Transverse colon (tissue), 4 donors: ENCODE results near the gene KLHDC4. TPM values are rescaled to one million over a fixed set of nuclear protein-coding genes. Genes with fewer than 3 reads are reported as not detected.
A peak's percentile ranks its signal among the peaks of the same experiment; 100 is the strongest.

Experiments used
- DNase-seq: peaks from one replicate; pipeline ENCODE4 v3.0.0-alpha.2; 2019
- H3K27ac ChIP-seq, 4 donors: fragments of 200-600 bp; sonication (generic); 2 replicates each; pipeline ENCODE4 v1.5.1; 2016 to 2018; ENCODE audit warnings: inconsistent platforms in 4 of 4
- H3K27me3 ChIP-seq: fragments of 200-600 bp; sonication (generic); 2 replicates; pipeline ENCODE4 v1.5.1; 2017; ENCODE audit warnings: inconsistent platforms
- H3K36me3 ChIP-seq, 4 donors: fragments of 200-600 bp; sonication (generic); 2 replicates each; pipeline ENCODE4 v1.5.1; 2017 to 2019; ENCODE audit warnings: inconsistent platforms in 4 of 4
- H3K4me1 ChIP-seq, 4 donors: fragments of 200-600 bp; sonication (generic); 2 replicates each; pipeline ENCODE4 v1.5.1; 2017 to 2020; ENCODE audit warnings: inconsistent platforms in 4 of 4
- H3K4me3 ChIP-seq, 4 donors: fragments of 200-600 bp; sonication (generic); 1 replicate in 1 of 4; 2 replicates in 3 of 4; pipeline versions ENCODE4 v1.5.1 to v1.6.1; 2017 to 2019; ENCODE audit warnings: inconsistent platforms in 4 of 4
- H3K9me3 ChIP-seq, 2 donors: fragments of 200-600 bp; sonication (generic); 2 replicates each; pipeline ENCODE4 v1.5.1; 2017 to 2019; ENCODE audit warnings: inconsistent platforms in 2 of 2
- EP300 ChIP-seq: sonication (generic); formaldehyde crosslinking; IDR thresholded peaks from one replicate; pipeline ENCODE4 v1.6.1; 2017; ENCODE audit warnings: antibody characterized with exemption, low read depth
- POLR2A ChIP-seq: fragments of 450-650 bp; IDR thresholded peaks from one replicate; pipeline ENCODE4 v1.6.1; 2016; ENCODE audit warnings: antibody characterized with exemption, mild to moderate bottlenecking, moderate library complexity
- POLR2AphosphoS5 ChIP-seq, 3 donors: sonication (generic); formaldehyde crosslinking; IDR thresholded peaks; one replicate each; pipeline ENCODE4 v1.6.1; 2016; ENCODE audit warnings: antibody characterized with exemption in 3 of 3
- WGBS, 2 donors: methylation state at CpG; one replicate each; pipeline ENCODE4 v1.1.5; 2018; ENCODE audit warnings: low coverage in 1 of 2; 5-methylcytosine and 5-hydroxymethylcytosine counted together
- in situ Hi-C, 4 donors: fragments of 200-750 bp; cut with MboI; loops; one replicate each; pipeline versions ENCODE4 v1.15.0 to v1.15.1; 2017; ENCODE audit warnings: low sequenced_read_pairs in 3 of 4, low pct_ligation_motif_present in 1 of 4, low pct_unique_long_range_greater_than_20kb in 1 of 4
- intact Hi-C: fragments of 100-400 bp; cut with DNase I; formaldehyde crosslinking; loops from one replicate; pipeline ENCODE4 v1.15.1; 2023; ENCODE audit warnings: low total_unique reads
- total RNA-seq, 4 donors: library from RNA; depleted of rRNA; stranded (reverse); fragments of >200 nt; gene quantifications; one replicate each; pipeline ENCODE4 v1.1.0, GENCODE V29; 2016
- TF ChIP-seq, protein P1 (sequence below), 5 experiments: fragments of 200-600 bp in 3 of 5; fragments of 450-650 bp in 2 of 5; sonication (generic) in 3 of 5; IDR thresholded peaks; 1 replicate in 2 of 5; 2 replicates in 3 of 5; pipeline ENCODE4 v1.5.1; 2016 to 2017; ENCODE audit warnings: antibody characterized with exemption in 5 of 5, inconsistent platforms in 3 of 5, mild to moderate bottlenecking in 2 of 5, moderate library complexity in 1 of 5

KLHDC4 gene
- total RNA-seq, 4 donors from 2014 or later, result 45.2 to 193 (median 57.4) TPM

GRCh38 chr16:87744750-87745514 lies 20.9 kb downstream of the KLHDC4 start:
- peaks cover 0 to 25% (median 2%) of the 10 kb centered on the region in 4 donors for H3K36me3 ChIP-seq
- in situ Hi-C loops (no loop called here), intact Hi-C loops (no loop called here)
- no peak overlapping the region for H3K4me3 ChIP-seq
- no peaks in the 10 kb centered on the region for H3K27me3 ChIP-seq
- DNase-seq, result peak; percentile 72
- TF ChIP-seq, protein P1, sequence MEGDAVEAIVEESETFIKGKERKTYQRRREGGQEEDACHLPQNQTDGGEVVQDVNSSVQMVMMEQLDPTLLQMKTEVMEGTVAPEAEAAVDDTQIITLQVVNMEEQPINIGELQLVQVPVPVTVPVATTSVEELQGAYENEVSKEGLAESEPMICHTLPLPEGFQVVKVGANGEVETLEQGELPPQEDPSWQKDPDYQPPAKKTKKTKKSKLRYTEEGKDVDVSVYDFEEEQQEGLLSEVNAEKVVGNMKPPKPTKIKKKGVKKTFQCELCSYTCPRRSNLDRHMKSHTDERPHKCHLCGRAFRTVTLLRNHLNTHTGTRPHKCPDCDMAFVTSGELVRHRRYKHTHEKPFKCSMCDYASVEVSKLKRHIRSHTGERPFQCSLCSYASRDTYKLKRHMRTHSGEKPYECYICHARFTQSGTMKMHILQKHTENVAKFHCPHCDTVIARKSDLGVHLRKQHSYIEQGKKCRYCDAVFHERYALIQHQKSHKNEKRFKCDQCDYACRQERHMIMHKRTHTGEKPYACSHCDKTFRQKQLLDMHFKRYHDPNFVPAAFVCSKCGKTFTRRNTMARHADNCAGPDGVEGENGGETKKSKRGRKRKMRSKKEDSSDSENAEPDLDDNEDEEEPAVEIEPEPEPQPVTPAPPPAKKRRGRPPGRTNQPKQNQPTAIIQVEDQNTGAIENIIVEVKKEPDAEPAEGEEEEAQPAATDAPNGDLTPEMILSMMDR (IDR thresholded peaks at IDR 0.05), result no peak
- no peak for TF ChIP-seq POLR2A
- TF ChIP-seq POLR2AphosphoS5 (IDR thresholded peaks at IDR 0.05), result no peak
- TF ChIP-seq EP300, result no peak
- 75 to 77% methylated on average over 2 to 25 of the region's 25 CpGs for WGBS, 2 donors
- no peaks in the 10 kb centered on the region for H3K9me3 ChIP-seq
- no peaks in the 10 kb centered on the region for H3K4me1 ChIP-seq
- no peak overlapping the region for H3K27ac ChIP-seq

GRCh38 chr16:87742781-87743490 lies 22.9 kb downstream of the KLHDC4 start:
- no peak overlapping the region for H3K27ac ChIP-seq
- H3K36me3 ChIP-seq, result peaks cover 0 to 11% (median 2%) of the 10 kb centered on the region in 4 donors
- H3K9me3 ChIP-seq, result no peaks in the 10 kb centered on the region
- in situ Hi-C loops (no loop called here), intact Hi-C loops (no loop called here)
- 93 to 100% methylated on average over 3 to 17 of the region's 17 CpGs for WGBS, 2 donors
- no peaks in the 10 kb centered on the region for H3K27me3 ChIP-seq
- no peak overlapping the region for H3K4me3 ChIP-seq
- TF ChIP-seq, protein P1 (IDR thresholded peaks at IDR 0.05), result no peak
- TF ChIP-seq POLR2A (no peak), POLR2AphosphoS5 (IDR thresholded peaks at IDR 0.05) (no peak), EP300 (no peak)
- no peaks in the 10 kb centered on the region for H3K4me1 ChIP-seq
- DNase-seq, result no peak

DNA sequence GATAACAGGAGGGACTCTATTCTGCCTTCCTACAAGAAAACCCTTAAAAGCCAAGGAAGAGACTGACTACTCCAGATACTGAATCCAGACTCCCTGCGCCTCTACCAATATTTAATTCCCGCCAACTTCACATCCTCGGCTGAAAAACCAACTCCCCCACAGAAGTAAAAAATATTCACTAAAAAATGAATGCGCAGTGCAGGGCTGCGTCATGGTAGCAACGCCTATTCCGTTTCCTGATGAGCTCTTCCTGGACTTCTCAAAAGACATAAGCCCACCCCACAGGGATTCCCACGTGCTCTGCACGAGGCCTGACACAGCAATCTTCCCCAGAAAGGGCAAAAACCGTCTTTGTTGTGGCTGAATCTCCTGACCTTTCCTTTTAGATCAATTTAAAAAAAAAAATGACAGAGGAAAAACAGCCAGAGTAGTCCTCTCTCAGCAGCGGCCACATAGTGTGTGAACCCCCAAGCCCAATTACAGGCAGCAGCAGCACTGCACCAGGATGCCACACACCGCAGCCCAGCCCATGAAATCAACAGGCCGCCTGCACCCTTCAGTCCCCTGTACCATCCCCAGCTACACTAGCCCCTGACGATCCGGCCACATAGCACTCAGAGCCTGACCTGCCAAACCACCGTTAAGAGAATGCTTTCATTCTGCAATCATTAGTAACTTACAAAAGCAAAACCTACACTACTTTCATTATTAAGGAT lies 23.9 kb downstream of the KLHDC4 start:
- H3K36me3 ChIP-seq, result peaks cover 0 to 4% (median 0%) of the 10 kb centered on the region in 4 donors
- in situ Hi-C loops, result no loop called here
- H3K27me3 ChIP-seq, result no peaks in the 10 kb centered on the region
- DNase-seq, result no peak
- no peak overlapping the region for H3K4me3 ChIP-seq
- H3K9me3 ChIP-seq, result no peaks in the 10 kb centered on the region
- no peak for TF ChIP-seq POLR2AphosphoS5 (IDR thresholded peaks at IDR 0.05)
- TF ChIP-seq, protein P1 (IDR thresholded peaks at IDR 0.05), result no peak
- no peak for TF ChIP-seq EP300
- TF ChIP-seq POLR2A, result no peak
- no peak overlapping the region for H3K27ac ChIP-seq
- WGBS, 2 donors, result 85 to 93% methylated on average over 8 to 16 of the region's 16 CpGs
- intact Hi-C loops, result no loop called here
- no peaks in the 10 kb centered on the region for H3K4me1 ChIP-seq

DNA sequence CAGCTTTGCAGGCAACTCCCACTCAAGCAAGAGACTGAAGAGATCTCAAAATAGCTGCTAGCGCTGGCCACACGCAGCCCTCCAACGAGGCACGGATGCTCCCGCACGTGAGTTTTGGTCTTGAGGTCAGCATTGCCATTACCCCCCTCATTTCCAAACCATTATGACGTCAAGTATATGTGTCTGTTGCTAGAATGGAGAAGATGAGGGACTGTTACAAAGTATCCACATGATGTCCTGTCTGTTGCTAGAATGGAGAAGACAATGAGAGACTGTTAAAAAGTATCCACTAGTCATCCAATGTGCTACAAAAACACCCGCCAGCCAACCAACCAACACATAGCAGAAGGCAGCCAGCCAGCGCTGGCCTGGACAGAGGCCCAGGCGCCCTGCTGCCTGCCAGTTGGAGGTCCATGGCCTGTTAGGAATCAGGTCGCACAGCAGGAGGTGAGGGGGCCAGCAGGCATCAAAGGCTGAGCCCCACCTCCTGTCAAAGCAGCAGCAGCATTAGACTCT lies 24.8 kb downstream of the KLHDC4 start:
- in situ Hi-C loops, result no loop called here
- intact Hi-C loops, result no loop called here
- no peaks in the 10 kb centered on the region for H3K9me3 ChIP-seq
- no peak overlapping the region for H3K27ac ChIP-seq
- no peak for TF ChIP-seq POLR2A
- TF ChIP-seq POLR2AphosphoS5 (IDR thresholded peaks at IDR 0.05), result no peak
- TF ChIP-seq, protein P1 (IDR thresholded peaks at IDR 0.05), result no peak
- TF ChIP-seq EP300, result no peak
- DNase-seq, result no peak
- peaks cover 0 to 4% (median 0%) of the 10 kb centered on the region in 4 donors for H3K36me3 ChIP-seq
- no peaks in the 10 kb centered on the region for H3K27me3 ChIP-seq
- WGBS, 2 donors, result 85% methylated on average over 11 of the region's 11 CpGs; no CpG with 5 or more reads in 1 of the 2 donors
- H3K4me1 ChIP-seq, result no peaks in the 10 kb centered on the region
- no peak overlapping the region for H3K4me3 ChIP-seq
